ENCODE measurements around the gene MEX3D.

MEX3D gene

DNA sequence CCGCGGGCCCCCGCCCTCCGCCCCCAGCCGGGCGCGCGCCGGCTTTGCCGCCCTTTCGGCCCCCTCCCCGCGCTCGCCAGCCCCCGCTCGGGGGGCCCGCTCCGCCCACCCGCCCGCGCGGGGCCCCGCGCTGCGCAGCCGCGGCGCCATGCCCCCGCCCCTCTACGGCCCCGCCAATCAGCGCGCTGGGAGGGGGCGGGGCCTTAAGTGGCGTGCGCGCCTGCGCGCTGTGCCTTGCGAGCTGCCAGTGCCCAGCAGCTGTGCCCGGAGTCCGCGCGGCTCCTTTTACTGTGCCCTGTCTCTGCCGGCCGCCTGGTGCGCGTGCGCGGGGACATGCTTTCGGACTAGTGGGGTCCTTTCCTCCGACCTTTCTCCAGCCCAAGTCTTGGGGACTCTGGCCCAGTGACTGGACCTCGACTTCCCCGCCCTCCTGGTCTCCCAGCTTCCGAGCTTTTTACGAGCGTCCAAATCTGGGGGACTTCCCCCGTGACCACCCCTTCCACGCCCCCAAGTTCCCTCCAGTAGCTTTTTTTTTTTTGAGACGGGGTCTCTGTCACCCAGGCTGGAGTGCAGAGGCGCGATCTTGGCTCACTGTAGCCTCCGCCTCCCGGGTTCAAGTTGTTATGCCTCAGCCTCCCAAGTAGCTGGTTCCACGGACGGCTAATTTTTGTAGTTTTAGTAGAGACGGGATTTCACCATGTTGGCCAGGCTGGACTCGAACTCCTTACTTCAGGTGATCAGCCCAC is 24.8 kb upstream of the MEX3D start, which contains the start of gene MBD3:
Gene MBD3, minus strand, starts transcription at position 111 of the 746 bp plus-strand sequence. CDS start 234 bp downstream, outside the sequence.
- peak; percentile 78 for DNase-seq (ENCODE audit: low read depth)

DNA sequence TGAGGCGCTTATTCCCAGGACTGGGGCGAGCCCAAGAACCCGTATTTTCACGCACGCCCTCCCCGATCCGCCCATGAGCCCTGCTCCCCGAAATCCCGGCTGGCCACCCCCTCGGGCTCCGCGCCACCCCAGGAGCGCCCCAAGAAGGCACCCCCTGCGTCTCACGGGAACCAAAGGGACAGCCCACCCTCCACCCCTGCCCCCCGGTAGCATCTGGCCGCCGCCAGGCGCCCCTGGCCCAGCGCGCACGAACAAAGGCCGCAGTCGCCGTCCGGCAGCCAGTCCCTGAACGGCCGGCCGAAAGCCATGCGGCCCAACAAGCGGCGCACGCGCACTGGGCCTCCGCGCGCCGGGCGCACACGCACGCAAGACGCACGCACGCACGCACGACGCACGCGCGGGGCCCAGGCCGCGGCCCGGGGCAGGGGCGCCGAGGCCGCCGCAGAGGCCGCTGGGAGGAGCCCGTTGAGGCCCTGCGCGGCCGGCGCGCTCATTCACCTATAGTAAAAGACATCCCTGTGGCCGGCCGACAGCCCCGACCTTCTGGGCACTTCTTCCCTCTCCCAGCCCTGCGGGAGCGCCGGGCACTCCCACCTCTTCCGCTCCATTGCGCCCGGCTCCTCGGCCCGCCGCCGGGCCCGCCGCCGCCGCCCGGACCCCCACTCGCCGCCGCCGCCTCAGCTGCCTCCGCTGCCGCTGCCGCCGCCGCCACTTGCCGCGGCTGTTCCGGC is 24.1 kb upstream of the MEX3D start:
- DNase-seq (ENCODE audit: low read depth) = peak; percentile 69

DNA sequence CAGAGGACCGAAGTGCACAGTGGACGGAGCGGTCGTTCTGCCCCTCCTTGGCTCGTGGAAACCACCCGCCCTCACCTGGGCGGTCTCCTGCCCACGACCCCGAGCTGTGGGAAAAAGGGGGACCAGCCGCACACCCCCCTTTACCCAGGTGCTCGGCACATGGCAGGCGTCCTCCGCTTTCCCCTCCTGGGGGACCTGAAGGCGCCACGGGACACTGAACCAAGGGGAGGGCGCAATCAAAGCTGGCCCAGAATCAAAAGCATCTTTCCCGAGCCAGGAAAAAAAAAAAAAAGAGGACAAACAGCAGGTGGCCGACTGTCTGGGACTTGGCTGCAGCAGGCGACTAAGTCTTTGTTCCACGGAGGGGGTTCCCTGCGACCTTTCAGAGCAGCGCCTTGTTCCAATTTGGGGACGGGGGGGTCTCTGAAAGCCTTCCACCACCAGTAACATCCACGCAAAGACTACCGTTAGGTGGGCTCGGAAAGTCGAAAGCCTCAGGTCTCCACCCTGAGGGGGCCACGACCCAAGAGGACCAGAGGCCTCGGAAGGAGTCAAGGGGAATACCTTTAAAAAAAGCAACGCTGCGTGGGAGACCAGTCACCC is 23.4 kb upstream of the MEX3D start:
- DNase-seq (ENCODE audit: low read depth) = no peak

DNA sequence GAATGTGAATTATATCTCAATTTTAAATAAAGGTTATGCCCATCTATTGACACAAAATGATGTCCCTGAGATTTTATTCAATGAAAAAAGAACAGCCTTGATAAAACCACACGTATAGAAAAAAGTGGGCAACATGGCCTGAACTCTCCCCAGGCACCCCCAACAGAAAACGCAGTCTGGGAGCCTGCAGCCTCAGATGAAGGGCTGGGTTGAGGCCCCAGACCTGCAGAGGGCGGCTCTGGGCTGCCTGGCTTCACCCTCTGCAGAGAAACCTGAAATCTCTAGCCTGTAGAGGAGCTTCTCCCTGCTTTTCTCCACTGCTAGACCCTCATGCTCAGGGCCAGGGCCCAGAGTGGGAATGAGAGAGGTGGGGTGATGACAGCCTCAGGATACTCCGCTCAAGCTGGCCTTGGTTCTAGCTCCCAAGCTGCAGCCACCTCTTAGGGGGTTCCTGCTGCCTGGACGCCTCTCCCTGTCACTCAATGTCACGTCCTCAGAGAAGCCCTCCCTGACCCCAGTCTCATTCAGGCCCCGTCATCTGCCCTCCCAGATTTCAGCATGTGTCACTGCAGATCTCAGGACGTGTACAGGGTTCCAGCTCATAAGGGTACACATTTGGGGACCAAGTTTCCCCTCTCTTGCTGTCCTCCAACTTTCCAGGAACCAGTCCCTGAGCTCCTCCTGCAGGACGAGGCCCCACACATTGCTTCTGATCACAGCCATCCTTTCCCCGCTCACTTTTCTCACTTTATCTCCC is 22.7 kb upstream of the MEX3D start:
- DNase-seq (ENCODE audit: low read depth) = no peak

DNA sequence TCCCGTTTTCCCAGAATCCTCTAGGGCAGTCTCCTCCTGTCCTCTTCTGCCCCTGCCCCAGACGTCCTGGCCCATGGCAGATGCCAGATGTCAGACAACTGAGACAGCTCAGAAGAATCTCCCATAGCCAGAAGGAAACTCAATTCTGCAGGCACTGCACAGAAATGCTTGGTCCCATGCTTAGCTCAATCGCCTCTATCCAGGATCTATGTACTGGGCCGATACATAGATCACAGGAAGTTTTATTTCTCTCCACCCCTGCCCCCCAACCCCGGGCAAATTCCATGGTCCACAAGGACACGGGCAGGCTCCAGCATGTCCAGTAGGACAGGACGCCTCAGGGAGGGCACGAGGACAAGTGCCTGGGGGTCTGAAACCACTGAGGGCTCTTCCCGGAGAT is 19.7 kb upstream of the MEX3D start:
- DNase-seq (ENCODE audit: low read depth) = no peak

DNA sequence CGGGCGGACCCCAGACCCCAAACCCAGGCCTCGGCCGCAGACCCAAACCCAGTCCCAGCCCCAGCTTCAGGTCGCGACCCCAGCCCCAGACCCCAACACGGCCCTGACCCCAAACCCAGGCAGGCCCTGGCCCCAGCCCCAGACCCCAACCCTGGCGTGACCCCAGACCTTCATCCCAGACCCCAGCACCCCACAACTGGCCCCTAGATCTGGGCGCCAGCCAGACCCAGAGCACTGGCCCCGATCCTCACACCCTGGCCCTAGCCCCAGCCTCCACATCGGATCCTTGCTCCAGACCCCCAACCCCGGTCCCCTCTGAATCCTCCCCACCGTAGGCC is 17.1 kb upstream of the MEX3D start:
- DNase-seq (ENCODE audit: low read depth) = no peak

DNA sequence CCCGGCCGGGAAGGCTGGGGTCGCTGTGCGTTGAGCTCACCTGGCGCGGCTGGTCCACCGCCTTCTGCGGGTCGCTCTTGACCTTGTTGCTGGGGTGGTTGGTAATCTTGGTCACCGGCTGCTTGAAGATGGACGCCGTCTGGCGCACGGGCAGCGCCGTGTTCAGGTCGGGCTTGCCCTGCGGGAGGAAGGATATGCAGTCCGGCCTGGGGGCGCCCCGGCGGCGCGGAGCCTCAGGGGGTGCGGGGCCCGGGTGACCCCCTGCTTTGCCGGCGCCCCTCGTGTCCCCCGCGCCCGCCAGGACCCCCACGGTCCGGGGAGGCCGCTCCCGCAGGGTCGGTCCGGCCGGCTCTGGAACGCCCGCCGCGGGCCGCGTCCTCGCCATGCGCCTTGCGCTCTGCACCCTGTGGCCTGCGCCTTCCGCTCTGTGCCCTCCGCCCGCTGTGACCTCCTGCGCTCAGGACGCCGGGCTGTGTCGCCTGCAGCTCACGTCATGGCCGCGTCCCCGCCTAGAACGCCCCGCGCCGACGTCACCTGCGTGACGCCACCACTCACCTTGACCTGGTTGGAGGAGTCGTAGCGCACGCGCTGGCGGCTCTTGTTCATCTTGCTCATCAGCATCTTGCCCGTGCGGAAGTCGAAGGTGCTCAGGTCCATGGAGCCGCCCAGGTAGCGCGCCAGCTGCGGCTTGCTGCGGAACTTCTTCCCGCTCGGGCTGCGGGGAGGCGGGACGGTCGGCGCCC is 16.5 kb upstream of the MEX3D start:
- DNase-seq (ENCODE audit: low read depth) = no peak

DNA sequence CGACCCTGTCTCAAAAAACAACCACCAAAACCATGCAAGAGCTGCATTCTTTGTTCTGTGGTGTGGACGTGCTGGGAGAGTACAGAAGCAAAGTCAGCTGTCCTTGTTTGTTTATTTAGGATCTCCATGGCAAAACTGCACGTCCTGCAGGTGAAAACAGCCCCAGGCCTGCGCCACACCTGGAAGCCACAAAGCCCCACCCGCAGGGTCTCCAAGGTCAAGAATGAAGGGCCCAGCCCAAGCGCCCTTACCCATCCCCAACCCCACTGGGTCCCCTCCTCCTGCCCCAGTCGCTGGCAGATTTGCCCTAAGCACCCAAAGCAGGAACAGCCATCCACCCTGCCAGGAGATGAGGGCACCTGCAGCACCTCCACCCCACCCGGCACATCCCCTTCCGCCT is 14.1 kb upstream of the MEX3D start:
- DNase-seq (ENCODE audit: low read depth) = no peak

DNA sequence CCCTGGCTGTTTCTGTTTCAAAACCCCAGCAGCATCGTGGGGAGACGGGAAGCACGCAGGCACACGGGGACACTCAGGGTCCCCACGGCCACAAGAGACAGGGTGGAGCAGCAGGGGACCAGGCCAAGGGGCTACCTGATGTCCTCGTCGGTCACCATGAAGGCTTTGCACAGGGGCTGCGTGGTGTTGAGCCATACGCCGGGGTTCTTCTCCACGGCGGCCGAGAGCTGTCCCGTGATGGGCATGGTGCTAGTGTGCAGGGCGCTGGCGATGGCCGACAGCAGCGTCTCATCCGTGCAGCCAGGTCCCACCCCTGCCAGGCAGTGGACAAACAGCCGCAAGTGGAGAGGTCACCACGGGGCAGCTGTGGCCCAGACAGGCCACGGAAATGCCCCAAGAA is 12.8 kb upstream of the MEX3D start:
- DNase-seq (ENCODE audit: low read depth) = no peak

DNA sequence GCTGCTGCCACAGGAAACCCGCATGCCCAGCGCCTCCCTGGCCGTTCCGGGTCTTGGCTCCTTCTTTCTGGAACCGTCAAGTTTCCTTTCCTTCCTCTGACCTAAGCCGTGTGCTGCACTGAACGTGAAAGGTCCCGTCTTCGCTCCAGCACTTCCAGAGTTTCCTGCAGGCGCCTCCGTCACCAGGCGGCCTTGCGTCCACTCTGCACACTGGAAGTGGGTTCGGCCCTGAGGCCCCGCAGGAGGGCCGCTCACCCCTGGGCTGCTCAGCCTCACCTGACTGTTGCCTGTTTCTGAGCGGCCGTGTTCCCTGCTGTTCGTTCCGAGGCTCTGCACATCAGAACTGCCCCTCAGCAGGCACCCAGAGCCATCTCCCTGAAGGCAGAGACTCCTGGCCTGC is 12.3 kb upstream of the MEX3D start:
- DNase-seq (ENCODE audit: low read depth) = no peak

DNA sequence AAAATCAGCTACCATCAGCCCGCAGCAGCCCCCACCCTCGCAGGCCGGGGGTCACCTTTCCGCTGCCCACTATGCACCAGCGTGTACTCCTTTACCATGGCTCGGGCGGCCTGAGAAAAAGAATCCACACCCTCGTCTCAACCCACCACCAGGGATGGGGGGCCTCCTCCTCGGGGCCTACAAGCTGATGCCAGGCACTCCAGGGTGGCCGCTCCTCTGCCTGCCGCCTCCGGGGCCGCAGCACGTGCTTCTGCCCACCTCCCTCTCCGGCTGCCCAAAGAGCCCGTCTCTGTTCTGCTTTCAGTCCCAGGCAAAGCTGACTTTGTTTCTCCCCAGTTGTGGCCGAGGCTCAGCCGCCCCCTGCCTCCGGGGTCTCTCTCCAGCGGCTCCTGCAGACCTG is 11.1 kb upstream of the MEX3D start:
- no peak for DNase-seq (ENCODE audit: low read depth)

DNA sequence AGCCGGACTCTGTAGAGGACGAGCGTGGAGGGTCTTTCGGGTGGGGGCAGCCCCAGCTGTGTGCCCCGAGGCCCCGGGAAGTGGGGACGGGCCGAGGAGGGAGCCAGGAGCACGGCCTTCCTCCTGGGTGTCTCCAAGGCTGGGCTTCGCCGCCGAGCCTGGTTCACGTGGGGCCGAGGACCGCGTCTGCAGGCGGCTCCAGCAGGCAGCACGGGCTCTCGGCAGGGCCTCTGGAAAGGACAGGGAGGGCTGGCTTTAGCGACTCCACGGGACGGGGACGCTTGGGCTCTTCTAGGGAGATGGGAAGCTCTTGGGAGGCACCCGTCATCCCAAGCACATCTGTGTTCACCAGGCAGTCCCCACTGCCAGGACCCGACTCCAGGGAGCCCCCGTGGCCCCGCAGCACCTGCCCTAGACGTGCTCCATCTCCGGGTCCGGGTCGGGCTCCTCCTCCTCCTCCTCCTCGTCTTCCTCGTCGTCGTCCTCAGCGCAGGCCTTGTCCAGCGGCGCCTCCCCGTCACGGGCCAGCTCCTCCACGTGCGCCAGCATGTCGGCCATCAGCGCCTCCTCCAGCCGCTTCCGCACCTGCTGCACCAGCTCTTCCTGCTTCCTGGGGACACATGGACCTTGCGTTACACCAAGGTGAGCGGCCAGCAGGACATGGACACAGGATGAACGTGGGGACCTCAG is 9.9 kb upstream of the MEX3D start:
- DNase-seq (ENCODE audit: low read depth) = no peak

DNA sequence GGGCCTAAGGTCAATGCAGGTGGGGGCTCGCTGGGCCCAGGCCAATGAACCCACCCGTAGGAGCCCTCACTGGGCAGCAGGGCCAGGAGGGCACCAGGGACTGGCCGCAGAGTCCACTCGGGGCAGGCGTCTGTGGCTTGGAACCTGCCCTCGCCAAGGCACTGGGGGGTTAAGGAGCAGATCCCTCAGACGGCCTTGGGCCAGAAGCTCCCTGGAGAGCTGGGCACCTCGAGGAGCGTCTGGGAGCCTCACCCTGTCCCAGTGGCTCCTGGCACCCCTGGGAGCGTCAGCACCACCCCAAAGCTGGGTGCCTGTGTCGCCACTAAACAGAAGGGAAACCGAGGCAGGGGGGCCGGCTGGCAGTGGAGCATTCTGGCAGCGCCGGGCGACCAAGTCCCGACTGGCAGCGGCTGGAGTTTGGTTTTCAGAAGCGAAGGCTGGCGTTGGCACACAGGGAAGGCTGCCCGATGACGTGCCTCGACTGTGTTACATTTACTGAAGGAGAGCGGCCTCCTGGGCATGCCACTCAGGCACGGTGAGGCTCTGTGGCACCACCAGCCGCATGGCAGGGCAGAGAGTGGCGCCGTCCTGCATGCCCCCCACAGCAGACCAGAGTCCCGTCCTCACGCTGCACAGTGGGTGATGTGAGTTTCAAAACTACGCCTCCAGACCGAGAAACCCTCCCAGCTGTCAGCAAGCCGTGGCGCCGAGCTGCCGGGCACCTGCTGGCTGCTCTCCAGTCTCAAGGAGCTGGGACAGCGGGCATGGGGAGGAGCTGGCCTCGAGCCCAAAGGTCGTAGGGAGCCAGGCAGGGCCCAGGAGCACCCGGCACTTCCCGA is 9.2 kb upstream of the MEX3D start:
- DNase-seq (ENCODE audit: low read depth) = no peak

DNA sequence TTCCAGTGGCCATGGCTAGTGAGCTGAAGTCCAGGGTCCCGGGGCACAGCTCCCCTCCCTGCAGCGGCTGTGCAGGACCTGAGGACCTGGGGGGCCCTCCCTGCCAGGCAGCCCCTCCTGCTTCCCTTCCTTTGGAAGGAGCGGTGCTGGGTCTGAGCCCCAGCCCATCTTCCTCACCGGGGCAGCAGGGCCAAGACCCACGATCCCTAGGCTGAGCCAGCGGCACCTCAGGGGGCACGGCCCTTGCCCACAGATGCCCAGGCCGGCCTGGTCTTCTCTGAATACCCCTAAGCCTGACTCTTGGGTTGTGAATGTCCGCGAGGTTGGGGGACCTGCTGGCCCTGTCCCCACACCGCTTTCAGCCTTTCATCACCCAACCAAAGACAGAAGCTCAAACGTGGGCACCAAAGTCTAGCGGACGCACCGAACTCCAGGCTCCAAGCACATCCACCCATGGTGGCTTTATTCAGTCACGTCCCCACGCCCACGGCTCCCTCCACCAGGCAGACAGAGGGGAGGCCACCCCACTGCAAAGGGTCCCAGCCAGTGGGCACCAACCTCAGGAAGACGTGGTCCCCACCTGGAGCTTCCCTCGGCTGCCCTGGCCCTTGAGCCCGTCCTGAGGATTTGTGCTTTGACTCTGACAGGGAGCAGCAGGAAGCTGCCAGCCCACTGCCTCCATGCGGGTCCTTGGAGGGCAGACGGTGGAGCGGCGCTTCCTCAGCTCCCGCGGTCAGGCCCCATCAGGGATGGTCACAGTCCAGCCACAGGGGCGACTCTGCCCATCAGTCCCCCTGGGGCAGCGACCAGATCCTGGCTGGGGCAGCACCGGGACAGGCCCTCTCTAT is 8.3 kb upstream of the MEX3D start:
- DNase-seq (ENCODE audit: low read depth) = no peak

DNA sequence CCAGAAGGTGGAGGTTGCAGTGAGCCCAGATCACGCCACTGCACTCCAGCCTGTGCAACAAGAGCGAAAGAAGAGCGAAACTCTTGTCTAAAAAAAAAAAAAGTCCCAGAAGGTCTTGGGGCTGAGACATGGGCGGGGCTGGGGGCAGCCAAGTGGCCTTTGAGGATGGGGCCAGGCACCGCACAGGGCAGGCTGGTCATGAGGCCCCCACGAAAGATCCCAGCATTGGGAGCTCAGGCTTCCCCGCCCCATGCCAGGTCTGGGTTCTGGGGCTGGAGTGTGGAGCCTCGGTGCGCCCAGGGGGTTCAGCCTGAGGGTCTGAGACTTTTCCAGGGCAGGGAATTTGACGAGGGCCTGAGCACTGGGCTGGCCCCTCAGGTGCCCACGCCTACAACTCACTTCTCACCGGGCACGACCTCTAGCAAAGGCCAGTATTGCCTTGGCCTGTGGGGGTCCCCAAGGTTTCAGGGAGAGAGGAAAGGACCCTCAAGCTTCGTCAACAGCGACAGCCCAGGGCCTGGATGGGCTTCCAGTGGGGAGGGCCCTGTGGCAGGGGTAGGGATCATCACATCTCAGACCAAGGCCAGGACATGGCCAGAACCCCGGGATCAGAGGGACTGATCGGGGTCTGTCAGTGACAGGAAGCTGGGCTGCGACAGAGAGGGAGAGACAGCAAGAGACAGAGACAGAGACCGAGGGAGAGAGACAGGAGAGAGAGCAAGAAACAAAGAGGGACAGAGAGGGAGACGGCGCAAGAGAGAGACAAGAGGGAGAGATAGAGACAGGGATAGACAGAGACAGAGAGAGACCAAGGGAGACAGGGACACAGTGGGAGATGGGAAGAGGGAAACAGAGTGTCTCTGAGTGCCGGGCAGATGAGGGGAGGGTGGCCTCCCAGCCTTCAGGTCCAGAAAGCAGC is 7.5 kb upstream of the MEX3D start:
- DNase-seq (ENCODE audit: low read depth) = no peak

DNA sequence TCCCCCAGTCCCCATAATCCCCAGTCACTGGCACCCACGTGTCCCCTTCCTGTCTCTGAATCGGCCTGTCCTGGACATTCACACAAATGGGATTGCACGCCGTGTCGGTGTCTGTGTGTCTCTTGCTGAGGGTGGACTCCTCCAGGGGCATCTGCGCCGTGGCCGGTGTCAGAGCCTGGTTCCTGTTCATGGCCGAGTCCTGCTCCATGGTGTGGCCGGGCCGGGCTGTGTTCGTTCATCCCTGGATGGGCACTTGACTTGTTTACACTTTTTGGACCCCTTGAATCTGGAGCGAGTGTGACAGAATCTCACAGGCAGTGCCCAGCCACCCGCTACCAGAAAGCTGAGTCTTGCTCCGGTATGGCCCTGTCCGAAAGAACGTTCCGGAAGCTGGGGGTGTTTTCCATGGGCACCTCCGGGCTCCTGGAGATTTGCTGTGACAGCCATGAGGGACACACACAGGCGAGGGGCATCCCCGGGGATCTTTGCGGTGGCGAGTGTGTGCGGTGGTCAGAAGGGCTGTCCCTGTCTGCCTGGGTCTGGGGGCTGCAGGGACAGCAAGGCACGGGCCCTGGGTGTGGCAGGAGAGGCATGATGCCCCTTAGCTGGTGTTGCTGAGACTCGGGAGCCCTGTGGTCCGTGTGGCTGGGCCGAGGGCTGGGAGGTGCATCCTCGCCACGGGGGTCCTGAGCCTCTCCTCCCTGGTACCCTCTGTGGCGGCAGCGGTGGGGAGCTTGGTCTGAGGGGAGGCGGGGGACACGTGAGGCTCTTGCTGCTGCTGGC is 6.4 kb upstream of the MEX3D start:
- DNase-seq (ENCODE audit: low read depth) = no peak

DNA sequence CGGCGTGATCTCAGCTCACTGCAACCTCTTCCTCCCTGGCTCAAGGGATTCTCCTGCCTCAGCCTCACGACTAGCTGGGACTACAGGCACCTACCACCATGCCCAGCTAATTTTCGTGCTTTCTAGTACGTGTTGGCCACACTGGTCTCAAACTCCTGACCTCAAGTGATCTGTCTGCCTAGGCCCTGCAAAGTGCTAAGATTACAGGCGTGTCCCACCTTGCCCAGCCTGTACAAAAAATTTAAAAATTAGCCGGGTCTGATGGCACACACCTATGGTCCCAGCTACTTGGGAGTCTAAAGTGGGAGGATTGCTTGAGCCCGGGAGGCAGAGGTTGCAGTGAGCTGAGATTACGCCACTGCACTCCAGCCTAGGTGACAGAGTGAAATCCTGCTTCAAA is 4.7 kb upstream of the MEX3D start:
- DNase-seq (ENCODE audit: low read depth) = no peak

DNA sequence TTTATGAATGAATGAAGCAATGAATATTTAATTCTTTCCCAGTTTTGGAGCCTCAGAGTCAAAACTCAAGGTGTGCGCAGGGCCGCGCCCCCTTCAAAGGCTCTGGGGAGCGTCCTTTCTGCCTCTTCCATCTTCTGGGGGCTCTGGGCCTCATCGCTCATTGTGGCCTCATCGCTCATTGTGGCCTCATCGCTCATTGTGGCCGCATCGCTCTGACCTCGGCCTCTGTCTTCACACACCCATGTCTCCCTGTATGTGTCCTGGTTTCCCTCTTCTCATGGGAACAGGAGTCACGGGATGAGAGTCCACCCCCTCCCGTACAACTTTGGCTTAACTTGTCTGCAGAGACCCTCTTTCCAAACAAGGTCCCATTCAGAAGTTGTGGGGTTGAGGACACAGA is 3.2 kb upstream of the MEX3D start:
- DNase-seq (ENCODE audit: low read depth) = no peak

All from stimulated activated CD8-positive, alpha-beta memory T cell treated with anti-CD3 and anti-CD28 coated beads, Interleukin-12 subunit alpha, Interleukin-12 subunit beta, amount 100 ng/mL, for 1 hour (primary cell).